Calu3 (cell line): ENCODE results near the gene HAUS7. TPM values are rescaled to one million over a fixed set of nuclear protein-coding genes. Genes with fewer than 3 reads are reported as not detected.

Source experiments
- BruUV-seq: library from RNA; stranded (reverse); fragments of 400-500 nt; replicated peaks from 2 replicates; lab custom pipeline; 2021; lab: Mats Ljungman, UMichigan
- CTCF ChIA-PET: fragments of 300-600 bp; sonication (Branson Sonifier 250); formaldehyde crosslinking; loops from one replicate; lab custom pipeline; 2022; ENCODE audit warnings: antibody characterized with exemption; lab: Charles Lee
- DNase-seq: peaks from one replicate; pipeline ENCODE4 v3.0.0; 2022
- H3K27ac Mint-ChIP-seq: one replicate; pipeline ENCODE4 v1.8.0; 2022; ENCODE audit warnings: mixed read lengths; ENCODE audit not compliant: unreplicated experiment
- H3K27me3 Mint-ChIP-seq: one replicate; pipeline ENCODE4 v1.8.0; 2022; ENCODE audit warnings: mixed read lengths; ENCODE audit not compliant: unreplicated experiment
- H3K36me3 Mint-ChIP-seq: one replicate; pipeline ENCODE4 v1.8.0; 2022; ENCODE audit warnings: mild to moderate bottlenecking, moderate library complexity, mixed read lengths; ENCODE audit not compliant: insufficient read depth, unreplicated experiment
- H3K4me1 Mint-ChIP-seq: one replicate; pipeline ENCODE4 v1.8.0; 2022; ENCODE audit warnings: mild to moderate bottlenecking, low read depth, mixed read lengths; ENCODE audit not compliant: unreplicated experiment
- H3K4me3 Mint-ChIP-seq: one replicate; pipeline ENCODE4 v1.8.0; 2022; ENCODE audit warnings: mild to moderate bottlenecking, low read depth, moderate library complexity, mixed read lengths; ENCODE audit not compliant: unreplicated experiment
- H3K9me3 Mint-ChIP-seq: one replicate; pipeline ENCODE4 v1.8.0; 2022; ENCODE audit warnings: low read depth, mixed read lengths; ENCODE audit not compliant: unreplicated experiment
- CTCF ChIP-seq: fragments of 200-600 bp; IDR thresholded peaks from one replicate; pipeline ENCODE4 v1.8.0; 2022; ENCODE audit warnings: antibody characterized with exemption; ENCODE audit not compliant: unreplicated experiment
- intact Hi-C: fragments of 100-400 bp; cut with micrococcal nuclease; formaldehyde crosslinking; loops from one replicate; pipeline ENCODE4 v1.10.0; 2022; ENCODE audit not compliant: unreplicated experiment
- total RNA-seq: library from RNA; stranded (reverse); gene quantifications from 2 replicates; pipeline ENCODE4 v1.2.3, GENCODE V29; 2022

The HAUS7 gene
- total RNA-seq, 1 experiment from 2014 or later = 38.6 TPM

- CTCF ChIA-PET = no interaction called here
- BruUV-seq = no TSS peak
- Mint-ChIP-seq H3K4me1 (no peaks in the 10 kb centered on the region), H3K36me3 (no peaks in the 10 kb centered on the region), H3K27ac (no peak overlapping the region), H3K9me3 (no peaks in the 10 kb centered on the region), H3K4me3 (no peak overlapping the region), H3K27me3 (peaks cover 69% of the 10 kb centered on the region)
- DNase-seq = no peak
- TF ChIP-seq CTCF = no peak
- intact Hi-C loops = no loop called here
Measured at GRCh38 chrX:153477901-153478300, 7.5 kb upstream of the HAUS7 start.

- Mint-ChIP-seq H3K27ac (no peak overlapping the region), H3K4me1 (no peaks in the 10 kb centered on the region), H3K27me3 (peaks cover 71% of the 10 kb centered on the region), H3K9me3 (no peaks in the 10 kb centered on the region), H3K36me3 (no peaks in the 10 kb centered on the region), H3K4me3 (no peak overlapping the region)
- intact Hi-C loops = no loop called here
- CTCF ChIA-PET = no interaction called here
- no TSS peak for BruUV-seq
- no peak for DNase-seq
- no peak for TF ChIP-seq CTCF
Measured at GRCh38 chrX:153477364-153477857, 7.0 kb upstream of the HAUS7 start.

GRCh38 chrX:153476666-153477363 is 6.4 kb upstream of the HAUS7 start:
- no peak overlapping the region for H3K27ac Mint-ChIP-seq
- DNase-seq = no peak
- no TSS peak for BruUV-seq
- H3K4me3 Mint-ChIP-seq = no peak overlapping the region
- no peaks in the 10 kb centered on the region for H3K36me3 Mint-ChIP-seq
- no peaks in the 10 kb centered on the region for H3K4me1 Mint-ChIP-seq
- no peak for TF ChIP-seq CTCF
- intact Hi-C loops = no loop called here
- peaks cover 71% of the 10 kb centered on the region for H3K27me3 Mint-ChIP-seq
- CTCF ChIA-PET = interaction anchor here (0.6 kb wide), 1 partner anchor 579 kb away, joined by 4 read pairs; the partner anchor contains the start of gene ZNF185
- no peaks in the 10 kb centered on the region for H3K9me3 Mint-ChIP-seq

- H3K27ac Mint-ChIP-seq = no peak overlapping the region
- H3K4me3 Mint-ChIP-seq = no peak overlapping the region
- no peak for TF ChIP-seq CTCF
- H3K9me3 Mint-ChIP-seq = no peaks in the 10 kb centered on the region
- CTCF ChIA-PET = no interaction called here
- H3K4me1 Mint-ChIP-seq = no peaks in the 10 kb centered on the region
- H3K36me3 Mint-ChIP-seq = no peaks in the 10 kb centered on the region
- no peak for DNase-seq
- no TSS peak for BruUV-seq
- peaks cover 71% of the 10 kb centered on the region for H3K27me3 Mint-ChIP-seq
- intact Hi-C loops = no loop called here
Measured at GRCh38 chrX:153475751-153476281, 5.4 kb upstream of the HAUS7 start.
